COLO668 (cell line): ENCODE measurements around the gene ANKAR.
"Not testable (repeated sequence)": the region's sequence is repeated elsewhere in the genome, so short reads cannot be mapped to it uniquely, and the experiment has no call there.

Experiments used
- DNase-seq: peaks from one replicate; lab custom pipeline; 2025; ENCODE audit not compliant: unreplicated experiment; lab: John Stamatoyannopoulos, UW

ANKAR gene

DNA sequence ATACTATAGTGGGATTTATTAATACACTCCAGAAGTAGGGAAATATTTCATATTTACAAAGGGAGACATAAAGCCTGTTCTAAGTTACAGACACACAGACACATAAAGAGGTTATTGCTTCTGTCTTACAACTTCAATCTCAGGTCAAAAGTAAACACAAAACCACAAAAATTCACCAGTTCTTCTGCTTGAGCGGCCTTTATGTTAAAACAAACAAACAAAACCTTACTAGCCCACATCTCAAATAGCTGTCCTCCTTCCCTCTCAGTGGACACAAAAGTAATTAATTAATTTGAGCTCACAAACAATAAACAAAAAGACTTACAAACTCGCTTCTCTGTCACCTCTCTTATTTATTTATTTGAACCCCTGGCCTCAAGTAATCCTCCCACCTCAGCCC lies 14.7 kb upstream of the ANKAR start:
- no peak for DNase-seq

- DNase-seq = no peak
These were observed 13.7 kb upstream of the ANKAR start for GRCh38 chr2:189660803-189661147.

GRCh38 chr2:189661148-189661956 lies 13.1 kb upstream of the ANKAR start, which contains the start of gene ASNSD1:
TSS of gene ASNSD1 (plus strand) at chr2:189661459. CDS start at chr2:189666133, 4,674 bp downstream.
- DNase-seq = peak; percentile 98

- DNase-seq = no peak
These were observed 12.5 kb upstream of the ANKAR start for GRCh38 chr2:189661957-189662321.

DNA sequence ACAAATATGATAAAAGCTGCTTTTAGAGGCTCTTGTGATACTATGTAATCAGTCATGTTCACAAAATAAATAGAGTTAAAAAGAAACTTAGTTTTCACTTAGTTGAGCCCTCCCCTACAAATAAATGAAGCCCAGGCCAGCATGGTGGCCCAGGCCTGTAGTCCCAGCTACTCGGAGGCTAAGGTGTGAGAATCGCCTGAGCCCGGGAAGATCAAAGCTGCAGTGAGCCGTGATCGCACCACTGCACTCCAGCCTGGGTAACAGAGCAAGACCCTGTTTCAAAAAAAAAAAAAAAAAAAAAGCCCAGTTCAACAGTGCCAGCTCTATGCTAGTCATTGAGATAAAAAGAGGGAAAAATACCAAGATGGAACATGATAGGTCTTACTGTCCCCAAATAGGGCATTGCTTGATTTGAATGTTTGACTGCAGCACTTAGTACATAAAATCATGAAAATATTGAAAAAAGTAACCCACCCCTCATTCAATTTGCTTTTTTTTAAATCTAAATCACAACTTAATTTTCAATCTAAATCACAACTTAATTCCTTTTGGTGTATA lies 11.7 kb upstream of the ANKAR start:
- no peak for DNase-seq

DNA sequence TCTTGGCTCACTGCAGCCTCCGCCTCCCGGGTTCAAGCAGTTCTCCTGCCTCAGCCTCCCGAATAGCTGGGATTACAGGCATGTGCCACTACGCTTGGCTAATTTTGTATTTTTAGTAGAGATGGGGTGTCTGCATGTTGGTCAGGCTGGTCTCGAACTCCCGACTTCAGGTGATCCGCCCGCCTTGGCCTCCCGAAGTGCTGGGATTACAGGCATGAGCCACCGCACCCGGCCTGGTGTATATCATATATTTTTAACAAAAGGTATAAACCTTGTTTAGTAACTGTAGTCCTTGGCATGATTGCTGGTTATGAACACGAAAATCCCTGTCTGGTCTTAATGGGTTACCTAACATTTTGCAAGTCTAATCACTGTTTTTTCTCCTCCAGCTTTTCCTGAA lies 11.2 kb upstream of the ANKAR start:
- DNase-seq = not testable (repeated sequence)

GRCh38 chr2:189669913-189670312 lies 4.6 kb upstream of the ANKAR start:
- DNase-seq = no peak

GRCh38 chr2:189673661-189674373 lies 653 bp upstream of the ANKAR start:
- DNase-seq = no peak

- no peak for DNase-seq
These were observed 2.0 kb downstream of the ANKAR start for GRCh38 chr2:189676471-189676870.

DNA sequence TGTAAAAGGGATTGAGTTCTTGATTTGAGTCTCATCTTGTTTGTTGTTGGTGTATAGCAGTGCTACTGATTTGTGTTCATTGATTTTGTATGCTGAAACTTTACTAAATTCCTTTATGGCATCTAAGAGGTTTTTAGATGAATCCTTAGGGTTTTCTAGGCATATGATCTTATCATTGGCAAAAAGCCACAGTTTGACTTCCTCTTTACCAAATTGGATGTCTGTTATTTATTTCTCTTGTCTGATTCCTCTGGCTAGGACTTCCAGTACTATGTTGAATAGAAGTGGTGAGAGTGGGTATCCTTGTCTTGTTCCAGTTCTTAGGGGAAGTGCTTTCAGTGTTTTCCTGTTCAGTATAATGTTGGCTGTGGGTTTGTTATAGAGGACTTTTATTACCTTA lies 4.8 kb downstream of the ANKAR start:
- no peak for DNase-seq

GRCh38 chr2:189681203-189681602 lies 6.7 kb downstream of the ANKAR start:
- no peak for DNase-seq

DNA sequence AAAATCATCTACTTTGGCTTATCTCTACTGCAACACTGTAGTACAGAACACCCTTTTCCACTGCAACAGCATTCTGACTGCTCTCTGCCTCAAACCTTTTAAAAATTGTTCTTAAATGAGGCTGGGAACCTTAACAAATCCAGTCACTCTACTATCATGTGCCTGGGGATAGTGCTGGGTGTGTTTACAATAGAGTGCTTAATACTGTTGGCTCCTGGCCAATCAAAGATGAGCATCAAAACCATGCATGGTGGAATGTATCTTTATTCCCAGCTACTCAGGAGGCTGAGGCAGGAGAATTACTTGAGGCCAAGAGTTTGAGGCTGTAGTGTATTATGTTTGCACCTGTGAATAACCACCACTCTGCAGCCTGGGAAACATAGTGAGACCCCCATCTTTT lies 7.4 kb downstream of the ANKAR start:
- DNase-seq = no peak

GRCh38 chr2:189683348-189683747 lies 8.9 kb downstream of the ANKAR start:
- DNase-seq = no peak

GRCh38 chr2:189684811-189685210 lies 10.3 kb downstream of the ANKAR start:
- no peak for DNase-seq

DNA sequence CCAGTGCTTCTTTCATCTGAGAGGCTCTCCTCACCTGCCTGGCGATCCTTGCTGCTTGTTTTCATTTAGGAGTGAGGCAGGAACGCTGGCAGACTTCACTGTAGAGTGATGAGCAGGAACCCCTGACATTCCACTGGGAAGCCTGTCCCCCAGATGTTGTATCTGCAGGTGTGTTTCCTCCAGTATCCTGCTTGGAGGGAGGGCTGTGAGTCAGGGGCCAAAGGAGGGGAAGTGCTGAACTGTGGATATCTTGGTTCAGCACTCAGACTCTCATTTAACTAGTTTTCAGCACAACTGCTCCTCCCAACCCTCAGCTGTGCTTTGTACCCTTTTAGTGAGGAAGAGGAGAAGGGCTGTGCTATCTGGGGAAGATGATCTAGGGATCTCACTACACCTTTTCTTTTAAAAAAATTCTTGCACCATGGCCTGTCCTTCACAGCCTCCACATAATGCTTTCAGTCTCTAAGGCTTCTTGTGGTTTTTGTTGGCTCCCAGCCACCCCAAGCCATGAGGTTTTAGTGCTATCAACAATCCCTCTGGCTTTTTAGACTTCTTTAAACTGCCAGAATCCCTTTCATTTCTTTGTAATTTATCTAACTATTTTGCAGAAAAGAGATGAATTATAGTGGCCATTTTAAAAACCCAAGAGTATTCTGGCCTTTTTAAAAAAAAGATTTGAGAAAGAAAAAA lies 11.2 kb downstream of the ANKAR start:
- DNase-seq = no peak

GRCh38 chr2:189687796-189688195 lies 13.3 kb downstream of the ANKAR start:
- not testable (repeated sequence) for DNase-seq

DNA sequence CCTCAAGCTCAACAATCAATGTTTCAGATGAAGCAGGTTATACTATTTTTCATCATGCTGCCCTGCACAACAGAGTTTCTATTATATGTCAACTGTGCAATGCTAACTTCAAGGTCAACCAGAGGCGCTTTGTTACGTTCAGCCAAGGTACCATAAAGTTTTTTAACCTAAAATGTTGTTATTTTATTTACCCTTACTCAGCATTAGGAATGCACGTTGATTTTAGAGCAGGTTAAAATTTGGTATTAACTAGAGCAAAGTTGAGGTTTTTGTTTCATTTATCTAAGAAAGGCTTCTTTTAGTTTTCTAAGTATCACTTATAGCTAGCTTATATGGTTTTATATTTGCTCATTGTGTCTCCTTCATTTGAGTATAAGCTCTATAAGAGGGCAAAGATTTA lies 21.8 kb downstream of the ANKAR start:
- DNase-seq = no peak

GRCh38 chr2:189698020-189698887 lies 23.8 kb downstream of the ANKAR start:
- peak; percentile 6 for DNase-seq

- DNase-seq = no peak
These were observed 26.2 kb downstream of the ANKAR start for GRCh38 chr2:189700681-189701080.

DNA sequence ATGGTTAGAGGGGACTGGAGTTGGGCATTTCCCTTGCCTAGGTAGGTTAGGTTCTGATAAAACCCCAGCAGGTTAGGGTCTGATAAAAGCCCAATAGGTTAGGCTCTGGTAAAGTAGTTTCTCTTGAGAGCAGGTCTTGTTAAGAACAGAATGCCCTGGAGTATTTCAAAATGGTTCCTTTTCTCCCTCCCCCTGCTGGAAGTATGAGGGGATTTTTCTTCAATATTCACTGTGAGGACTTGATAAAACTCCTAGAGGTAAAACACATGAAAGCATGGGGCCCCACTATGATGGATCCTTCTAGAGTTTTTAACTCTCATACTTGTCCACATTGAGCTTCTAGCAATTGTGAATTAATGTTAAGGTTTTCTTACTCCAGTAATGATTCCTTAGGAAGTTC lies 27.6 kb downstream of the ANKAR start:
- DNase-seq = no peak
